CD4-positive, alpha-beta memory T cell (primary cell): ENCODE data around the gene EXOC4. TPM values are rescaled to one million over a fixed set of nuclear protein-coding genes. Genes with fewer than 3 reads are reported as not detected.

Experiments
- CTCF ChIA-PET: fragments of 350-600 bp; sonication (Branson Sonifier 250); formaldehyde crosslinking; loops from one replicate; lab custom pipeline; 2021; ENCODE audit warnings: inconsistent platforms; ENCODE audit not compliant: partially characterized antibody; lab: Charles Lee
- POLR2A ChIA-PET: fragments of 350-600 bp; sonication (Branson Sonifier 250); formaldehyde crosslinking; loops from one replicate; lab custom pipeline; 2021; ENCODE audit not compliant: partially characterized antibody; lab: Charles Lee
- DNase-seq, 5 donors: peaks; one replicate each; pipeline versions ENCODE4 v3.0.0 to v3.0.0-alpha.2; 2020 to 2022; ENCODE audit warnings: mixed read lengths in 1 of 5
- H3K27ac ChIP-seq: one replicate; pipeline ENCODE4 v1.7.0; 2013; ENCODE audit warnings: low read depth, low read length
- H3K27me3 ChIP-seq: 2 replicates; pipeline ENCODE4 v1.7.0; 2013; ENCODE audit warnings: mild to moderate bottlenecking, low read length, moderate library complexity; ENCODE audit not compliant: insufficient read depth
- H3K36me3 ChIP-seq: 2 replicates; pipeline ENCODE4 v1.7.0; 2013; ENCODE audit warnings: mild to moderate bottlenecking, low read length, moderate library complexity; ENCODE audit not compliant: insufficient read depth
- H3K4me1 ChIP-seq: 2 replicates; pipeline ENCODE4 v1.7.0; 2013; ENCODE audit warnings: mild to moderate bottlenecking, low read length, moderate library complexity; ENCODE audit not compliant: insufficient read depth
- H3K4me3 ChIP-seq, 2 donors: one replicate each; pipeline ENCODE4 v1.7.0; 2013; ENCODE audit warnings: low read length in 2 of 2, mild to moderate bottlenecking in 1 of 2
- H3K9me3 ChIP-seq, 2 donors: one replicate each; pipeline ENCODE4 v1.7.0; 2013; ENCODE audit warnings: low read length in 2 of 2, control low read depth in 1 of 2; ENCODE audit not compliant: control insufficient read depth in 1 of 2
- H3K27ac Mint-ChIP-seq, 7 donors: one replicate each; pipeline ENCODE4 v1.8.0; 2020 to 2021; ENCODE audit warnings: mixed read lengths in 7 of 7, mild to moderate bottlenecking in 6 of 7, inconsistent platforms in 3 of 7, moderate library complexity in 3 of 7
- H3K27me3 Mint-ChIP-seq, 2 donors: one replicate each; pipeline ENCODE4 v1.8.0; 2020 to 2021; ENCODE audit warnings: mixed read lengths in 2 of 2
- H3K36me3 Mint-ChIP-seq, 2 donors: one replicate each; pipeline ENCODE4 v1.8.0; 2020 to 2021; ENCODE audit warnings: mixed read lengths in 2 of 2, inconsistent platforms in 1 of 2, mild to moderate bottlenecking in 1 of 2
- H3K4me1 Mint-ChIP-seq, 4 donors: one replicate each; pipeline ENCODE4 v1.8.0; 2020 to 2021; ENCODE audit warnings: mixed read lengths in 4 of 4, mild to moderate bottlenecking in 1 of 4
- H3K4me3 Mint-ChIP-seq, 8 donors: one replicate each; pipeline ENCODE4 v1.8.0; 2020 to 2021; ENCODE audit warnings: mixed read lengths in 8 of 8, mild to moderate bottlenecking in 7 of 8, moderate library complexity in 6 of 8, inconsistent platforms in 3 of 8
- H3K9me3 Mint-ChIP-seq, 8 donors: one replicate each; pipeline ENCODE4 v1.8.0; 2020 to 2021; ENCODE audit warnings: mixed read lengths in 8 of 8, mild to moderate bottlenecking in 5 of 8, inconsistent platforms in 3 of 8, moderate library complexity in 1 of 8
- intact Hi-C: fragments of 100-400 bp; cut with micrococcal nuclease; formaldehyde crosslinking; loops from one replicate; pipeline ENCODE4 v1.15.1; 2023
- polyA plus RNA-seq, 2 donors: library from polyadenylated mRNA; unstranded; fragments of 300-500 nt; fragmentation: Illumina TruSeq; gene quantifications; one replicate each; pipeline ENCODE4 v1.2.3, GENCODE V29; 2021
- total RNA-seq, 2 experiments: library from RNA; stranded (reverse); gene quantifications; one replicate each; pipeline ENCODE4 v1.2.3, GENCODE V29; 2021

Gene EXOC4
- total and polyA plus RNA-seq, 4 experiments from 2014 or later, result 33.8 to 81.2 (median 58.1) TPM

- H3K4me1 Mint-ChIP-seq, result peaks cover 5 to 33% (median 9%) of the 10 kb centered on the region in 4 donors
- no peak overlapping the region for H3K4me3 ChIP-seq
- POLR2A ChIA-PET, result no interaction called here
- peaks cover 2 to 45% (median 28%) of the 10 kb centered on the region in 8 donors for H3K9me3 Mint-ChIP-seq
- no peaks in the 10 kb centered on the region for H3K9me3 ChIP-seq
- no peak overlapping the region for H3K27ac ChIP-seq
- H3K4me3 Mint-ChIP-seq, result no peak overlapping the region
- no peaks in the 10 kb centered on the region for H3K36me3 ChIP-seq
- H3K27me3 Mint-ChIP-seq, result no peaks in the 10 kb centered on the region
- peak overlapping the region in 1 of 7 donors; percentile 7 for H3K27ac Mint-ChIP-seq
- intact Hi-C loops, result no loop called here
- CTCF ChIA-PET, result no interaction called here
- peaks cover 59 to 81% of the 10 kb centered on the region in 2 donors for H3K36me3 Mint-ChIP-seq
- no peaks in the 10 kb centered on the region for H3K4me1 ChIP-seq
- no peaks in the 10 kb centered on the region for H3K27me3 ChIP-seq
- no peak for DNase-seq
Observed at GRCh38 chr7:133345690-133346421, 93.0 kb downstream of the EXOC4 start.

- no peaks in the 10 kb centered on the region for H3K27me3 ChIP-seq
- Mint-ChIP-seq H3K27ac (no peak overlapping the region), H3K27me3 (no peaks in the 10 kb centered on the region), H3K36me3 (peaks cover 41 to 75% of the 10 kb centered on the region in 2 donors), H3K4me1 (peaks cover 5 to 26% (median 10%) of the 10 kb centered on the region in 4 donors), H3K4me3 (no peak overlapping the region), H3K9me3 (peaks cover 0 to 41% (median 20%) of the 10 kb centered on the region in 8 donors)
- H3K4me1 ChIP-seq, result no peaks in the 10 kb centered on the region
- intact Hi-C loops, result no loop called here
- no peak overlapping the region for H3K4me3 ChIP-seq
- H3K36me3 ChIP-seq, result no peaks in the 10 kb centered on the region
- no peak for DNase-seq
- ChIA-PET POLR2A (no interaction called here), CTCF (no interaction called here)
- no peaks in the 10 kb centered on the region for H3K9me3 ChIP-seq
- no peak overlapping the region for H3K27ac ChIP-seq
Observed at GRCh38 chr7:133348250-133348649, 95.4 kb downstream of the EXOC4 start.

- DNase-seq, result no peak
- Histone ChIP-seq H3K4me1 (no peaks in the 10 kb centered on the region), H3K36me3 (no peaks in the 10 kb centered on the region), H3K27ac (no peak overlapping the region), H3K27me3 (no peaks in the 10 kb centered on the region), H3K4me3 (no peak overlapping the region), H3K9me3 (no peaks in the 10 kb centered on the region)
- Mint-ChIP-seq H3K27me3 (no peaks in the 10 kb centered on the region), H3K4me3 (no peak overlapping the region), H3K36me3 (peaks cover 42 to 73% of the 10 kb centered on the region in 2 donors), H3K4me1 (peaks cover 4 to 23% (median 10%) of the 10 kb centered on the region in 4 donors), H3K9me3 (peaks cover 0 to 46% (median 27%) of the 10 kb centered on the region in 8 donors), H3K27ac (no peak overlapping the region)
- ChIA-PET CTCF (no interaction called here), POLR2A (no interaction called here)
- intact Hi-C loops, result no loop called here
Observed at GRCh38 chr7:133349101-133349500, 96.2 kb downstream of the EXOC4 start.

- H3K27ac Mint-ChIP-seq, result peak overlapping the region in 1 of 7 donors; percentile 13
- no peaks in the 10 kb centered on the region for H3K36me3 ChIP-seq
- no peak for DNase-seq
- H3K4me3 ChIP-seq, result no peak overlapping the region
- intact Hi-C loops, result no loop called here
- no peaks in the 10 kb centered on the region for H3K9me3 ChIP-seq
- H3K27ac ChIP-seq, result no peak overlapping the region
- H3K4me3 Mint-ChIP-seq, result no peak overlapping the region
- ChIA-PET CTCF (no interaction called here), POLR2A (no interaction called here)
- peaks cover 47 to 67% of the 10 kb centered on the region in 2 donors for H3K36me3 Mint-ChIP-seq
- peaks cover 0 to 50% (median 29%) of the 10 kb centered on the region in 8 donors for H3K9me3 Mint-ChIP-seq
- no peaks in the 10 kb centered on the region for H3K27me3 Mint-ChIP-seq
- peaks cover 7% of the 10 kb centered on the region for H3K4me1 ChIP-seq
- peaks cover 0 to 15% (median 5%) of the 10 kb centered on the region in 4 donors for H3K4me1 Mint-ChIP-seq
- H3K27me3 ChIP-seq, result no peaks in the 10 kb centered on the region
Observed at GRCh38 chr7:133352430-133352829, 99.6 kb downstream of the EXOC4 start.

GRCh38 chr7:133353775-133354174 is 100.9 kb downstream of the EXOC4 start:
- Mint-ChIP-seq H3K27ac (no peak overlapping the region), H3K36me3 (peaks cover 48 to 64% of the 10 kb centered on the region in 2 donors), H3K27me3 (no peaks in the 10 kb centered on the region), H3K4me1 (peaks cover 0 to 19% (median 6%) of the 10 kb centered on the region in 4 donors), H3K4me3 (no peak overlapping the region), H3K9me3 (peaks cover 0 to 50% (median 29%) of the 10 kb centered on the region in 8 donors)
- no peaks in the 10 kb centered on the region for H3K27me3 ChIP-seq
- no peaks in the 10 kb centered on the region for H3K36me3 ChIP-seq
- intact Hi-C loops, result no loop called here
- no peak overlapping the region for H3K27ac ChIP-seq
- CTCF ChIA-PET, result no interaction called here
- peaks cover 7% of the 10 kb centered on the region for H3K4me1 ChIP-seq
- POLR2A ChIA-PET, result no interaction called here
- H3K4me3 ChIP-seq, result no peak overlapping the region
- no peaks in the 10 kb centered on the region for H3K9me3 ChIP-seq
- no peak for DNase-seq

GRCh38 chr7:133354546-133355324 is 101.9 kb downstream of the EXOC4 start:
- ChIA-PET CTCF (interaction anchor here (0.7 kb wide), 1 partner anchor 20 kb away, joined by 3 read pairs; no protein-coding TSS in a partner anchor), POLR2A (no interaction called here)
- Histone ChIP-seq H3K36me3 (no peaks in the 10 kb centered on the region), H3K27me3 (no peaks in the 10 kb centered on the region), H3K4me3 (no peak overlapping the region), H3K4me1 (peaks cover 7% of the 10 kb centered on the region), H3K9me3 (no peaks in the 10 kb centered on the region), H3K27ac (no peak overlapping the region)
- Mint-ChIP-seq H3K27me3 (no peaks in the 10 kb centered on the region), H3K4me1 (peaks cover 0 to 11% (median 5%) of the 10 kb centered on the region in 4 donors), H3K27ac (no peak overlapping the region), H3K9me3 (peaks cover 0 to 43% (median 28%) of the 10 kb centered on the region in 8 donors), H3K4me3 (no peak overlapping the region), H3K36me3 (peaks cover 42 to 55% of the 10 kb centered on the region in 2 donors)
- intact Hi-C loops, result no loop called here
- DNase-seq, result no peak

- H3K4me3 Mint-ChIP-seq, result no peak overlapping the region
- H3K36me3 Mint-ChIP-seq, result peaks cover 41 to 53% of the 10 kb centered on the region in 2 donors
- no peak overlapping the region for H3K27ac Mint-ChIP-seq
- no peak overlapping the region for H3K27ac ChIP-seq
- H3K36me3 ChIP-seq, result no peaks in the 10 kb centered on the region
- ChIA-PET POLR2A (no interaction called here), CTCF (no interaction called here)
- H3K9me3 ChIP-seq, result no peaks in the 10 kb centered on the region
- no peak overlapping the region for H3K4me3 ChIP-seq
- no peak for DNase-seq
- intact Hi-C loops, result no loop called here
- H3K27me3 Mint-ChIP-seq, result no peaks in the 10 kb centered on the region
- peaks cover 7% of the 10 kb centered on the region for H3K4me1 ChIP-seq
- peaks cover 0 to 7% (median 6%) of the 10 kb centered on the region in 4 donors for H3K4me1 Mint-ChIP-seq
- H3K9me3 Mint-ChIP-seq, result peaks cover 0 to 39% (median 27%) of the 10 kb centered on the region in 8 donors
- no peaks in the 10 kb centered on the region for H3K27me3 ChIP-seq
Observed at GRCh38 chr7:133355325-133355708, 102.4 kb downstream of the EXOC4 start.
